GM20431 (cell line): ENCODE data around the gene POLG2.
"Not testable (repeated sequence)": the region's sequence is repeated elsewhere in the genome, so short reads cannot be mapped to it uniquely, and the experiment has no call there.

Experiments
- in situ Hi-C: fragments of 300-500 bp; cut with MseI, MboI; formaldehyde crosslinking; loops from one replicate; pipeline ENCODE4 v1.15.0; 2020; ENCODE audit warnings: low sequenced_read_pairs; ENCODE audit not compliant: unreplicated experiment

The POLG2 gene

DNA sequence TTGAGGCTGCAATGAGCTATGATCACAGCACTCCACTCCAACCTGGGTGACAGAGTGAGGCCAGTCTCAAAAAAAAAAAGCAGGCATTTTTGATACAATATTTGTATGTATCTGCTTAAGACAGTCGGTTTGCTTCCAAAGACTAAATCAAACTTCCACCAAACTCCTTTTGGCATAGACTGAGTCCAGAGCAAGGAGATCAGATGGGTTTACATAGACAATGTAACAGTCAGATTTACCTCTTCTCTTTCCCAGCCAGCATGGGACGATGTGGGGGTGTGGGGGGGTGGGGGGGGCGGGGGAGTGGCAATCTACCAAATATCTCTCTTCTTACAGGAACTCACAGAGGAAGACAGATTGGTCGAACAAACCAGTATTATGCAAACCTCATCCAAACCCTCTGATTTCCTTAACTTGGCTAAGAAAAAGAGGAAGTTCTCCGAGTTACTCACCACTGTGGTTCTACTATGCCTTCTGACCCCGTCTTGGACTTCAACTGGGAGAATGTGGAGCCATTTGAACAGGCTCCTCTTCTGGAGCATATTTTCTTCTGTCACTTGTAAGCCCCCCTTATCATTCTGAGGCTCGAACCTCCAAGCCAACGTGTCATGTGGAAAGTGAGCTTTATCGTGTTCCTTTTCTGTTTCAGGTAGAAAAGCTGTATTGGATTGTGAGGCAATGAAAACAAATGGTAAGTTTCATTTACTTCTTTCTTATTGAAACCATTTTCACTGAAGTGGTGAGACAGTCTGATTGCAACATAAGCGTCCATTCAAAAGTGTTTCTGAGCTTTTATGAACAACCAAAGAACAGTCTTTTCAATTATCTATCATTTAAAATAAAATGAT, 48.0 kb downstream of the POLG2 start, which contains the start of gene MILR1:
Gene MILR1, plus strand, starts transcription at position 451 of the 848 bp plus-strand sequence. Its CDS starts 54 bp downstream, at position 505.
- in situ Hi-C loops = no loop called here

GRCh38 chr17:64447526-64447925, 49.3 kb downstream of the POLG2 start:
- in situ Hi-C loops = no loop called here

- in situ Hi-C loops = no loop called here
These were observed 53.6 kb downstream of the POLG2 start for GRCh38 chr17:64443086-64443760.

- in situ Hi-C loops = no loop called here
These were observed 54.3 kb downstream of the POLG2 start for GRCh38 chr17:64442541-64442971.

- in situ Hi-C loops = no loop called here
These were observed 54.9 kb downstream of the POLG2 start for GRCh38 chr17:64441772-64442540.

- in situ Hi-C loops = no loop called here
These were observed 56.9 kb downstream of the POLG2 start for GRCh38 chr17:64439956-64440355.

- in situ Hi-C loops = not testable (repeated sequence)
These were observed 57.3 kb downstream of the POLG2 start for GRCh38 chr17:64439521-64439920.

DNA sequence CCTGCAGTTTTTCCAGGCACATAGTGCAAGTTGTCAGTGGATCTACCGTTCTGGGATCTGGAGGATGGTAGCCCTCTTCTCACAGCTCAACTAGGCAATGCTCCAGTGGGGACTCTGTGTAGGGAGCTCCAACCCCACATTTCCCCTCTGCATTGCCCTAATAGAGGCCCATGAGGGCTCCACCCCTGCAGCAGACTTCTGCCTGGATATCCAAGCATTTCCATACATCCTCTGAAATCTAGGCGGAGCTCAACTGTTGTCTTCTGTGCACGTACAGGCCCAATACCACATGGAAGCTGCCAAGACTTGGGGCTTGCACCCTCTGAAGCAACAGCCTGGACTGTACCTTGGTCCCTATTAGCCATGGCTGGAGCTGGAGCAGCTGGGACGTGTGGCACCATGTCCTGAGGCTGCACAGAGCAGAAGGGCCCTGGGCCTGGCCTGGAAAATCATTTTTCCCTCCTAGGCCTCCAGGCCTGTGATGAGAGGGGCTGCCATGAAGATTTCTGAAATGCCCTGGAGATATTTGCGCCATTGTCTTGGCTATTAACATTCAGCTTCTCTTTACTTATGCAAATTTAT, 58.8 kb downstream of the POLG2 start:
- in situ Hi-C loops = no loop called here

DNA sequence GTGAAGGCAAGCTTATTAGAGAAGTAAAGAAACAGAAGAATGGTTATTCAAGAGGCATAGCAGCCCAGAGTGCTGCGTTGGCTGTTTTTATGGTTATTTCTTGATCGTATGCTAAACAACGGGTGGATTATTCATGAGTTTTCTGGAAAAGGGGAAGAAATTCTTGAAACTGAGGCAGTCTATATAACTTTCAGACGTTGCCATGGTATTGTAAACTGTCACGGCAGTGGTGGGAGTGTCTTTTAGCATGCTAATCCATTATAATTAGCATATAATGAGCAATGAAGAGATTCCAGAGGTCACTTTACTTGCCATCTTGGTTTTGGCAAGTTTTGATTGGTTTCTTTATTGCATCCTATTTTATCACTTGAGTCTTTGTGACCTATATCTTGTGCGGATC, 65.3 kb downstream of the POLG2 start:
- in situ Hi-C loops = no loop called here

DNA sequence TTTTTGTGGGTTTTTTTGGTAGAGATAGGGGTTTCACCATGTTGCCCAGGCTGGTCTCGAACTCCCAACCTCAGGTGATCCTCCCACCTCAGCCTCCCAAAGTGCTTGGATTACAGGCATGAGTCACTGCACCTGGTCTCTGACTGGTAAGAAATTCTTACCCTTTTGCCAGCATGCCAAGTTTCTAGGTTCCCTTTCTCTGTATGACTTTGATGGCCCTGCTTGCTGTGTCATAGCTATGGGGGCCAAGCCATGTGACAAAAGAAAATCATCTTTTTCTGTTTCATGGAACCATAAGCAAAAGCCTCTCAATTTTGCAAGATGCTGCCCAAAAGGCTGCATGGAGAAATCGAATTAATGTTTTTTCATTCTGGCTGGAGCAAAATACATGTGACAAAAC, 66.8 kb downstream of the POLG2 start:
- in situ Hi-C loops = not testable (repeated sequence)

DNA sequence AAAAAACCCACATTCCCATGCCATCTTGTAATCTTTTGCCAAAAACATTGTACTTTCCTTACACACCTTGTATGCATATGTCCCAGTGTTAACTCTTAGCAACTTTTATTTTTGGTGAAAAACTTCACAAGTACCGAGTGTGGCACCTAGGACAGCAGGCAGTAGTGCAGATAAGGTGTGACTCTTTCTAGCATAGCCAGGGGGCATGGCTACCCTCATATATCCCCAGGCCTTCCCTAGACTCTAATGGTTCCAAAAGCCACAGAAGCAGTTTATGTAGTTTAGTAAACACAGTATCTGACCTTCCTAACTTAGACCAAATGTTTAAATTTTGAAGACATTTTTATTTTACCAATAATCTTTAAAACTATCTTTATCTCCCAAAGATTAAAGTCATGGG, 68.4 kb downstream of the POLG2 start:
- in situ Hi-C loops = no loop called here
